ENCODE data around the gene FOXK1.

DNA sequence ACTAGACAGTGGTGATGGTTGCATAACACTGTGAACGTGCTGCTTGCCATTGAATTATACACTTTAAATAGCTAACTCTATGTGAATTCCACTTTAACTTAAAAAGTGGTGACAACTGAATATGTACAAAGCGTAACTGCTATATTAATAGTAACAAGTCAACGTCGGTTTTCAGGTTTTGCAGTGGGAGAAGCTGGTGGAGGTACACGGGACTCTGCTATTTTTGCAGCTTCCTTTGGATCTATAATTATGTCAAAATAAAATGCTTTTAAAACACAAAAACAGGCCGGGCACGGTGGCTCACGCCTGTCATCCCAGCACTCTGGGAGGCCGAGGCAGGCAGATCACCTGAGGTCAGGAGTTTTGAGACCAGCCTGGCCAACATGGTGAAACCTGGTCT, 114.4 kb downstream of the FOXK1 start:
- TF ChIP-seq POLR2A (IDR thresholded peaks at IDR 0.05; ENCODE audit: low read depth, low read length), result no peak
- TF ChIP-seq TAF1 (IDR thresholded peaks at IDR 0.05; ENCODE audit: borderline replicate concordance, low read depth, low read length), result no peak
- no peak for TF ChIP-seq POLR2AphosphoS5 (IDR thresholded peaks at IDR 0.05; ENCODE audit: low read depth, low read length)
